ENCODE measurements around the gene FHIT. TPM values are rescaled to one million over a fixed set of nuclear protein-coding genes. Genes with fewer than 3 reads are reported as not detected.

The FHIT gene
- total and polyA plus RNA-seq, 4 donors, result 2.1 to 14.7 (median 6.6) TPM

GRCh38 chr3:61139686-61140085 lies 111.6 kb downstream of the FHIT start (continued):
- TF ChIP-seq REST (IDR thresholded peaks at IDR 0.05) (no peak), TAF1 (conservative IDR thresholded peaks at IDR 0.05) (no peak), NR2F2 (IDR thresholded peaks at IDR 0.05) (no peak)
- TF ChIP-seq, protein P1, sequence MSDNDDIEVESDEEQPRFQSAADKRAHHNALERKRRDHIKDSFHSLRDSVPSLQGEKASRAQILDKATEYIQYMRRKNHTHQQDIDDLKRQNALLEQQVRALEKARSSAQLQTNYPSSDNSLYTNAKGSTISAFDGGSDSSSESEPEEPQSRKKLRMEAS (IDR thresholded peaks at IDR 0.05), result no peak

DNA sequence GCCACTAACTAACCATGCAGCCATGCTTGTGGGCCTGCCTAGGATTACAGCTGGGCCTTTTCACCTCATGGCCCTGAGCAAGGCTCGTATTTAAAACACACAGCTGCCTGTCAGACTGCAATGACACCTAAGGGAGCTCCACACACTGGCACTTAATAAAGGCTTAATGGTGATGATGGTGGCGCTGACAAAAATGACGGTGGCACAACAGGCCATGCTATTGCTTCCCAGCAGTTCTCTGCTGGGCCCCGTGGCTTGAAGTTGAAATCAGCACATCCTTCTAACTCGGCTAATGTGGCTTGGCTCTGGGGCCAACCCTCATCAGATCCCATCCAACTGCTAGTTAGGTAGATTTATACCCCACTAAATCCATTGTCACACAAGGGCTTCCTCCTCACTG lies 112.9 kb downstream of the FHIT start:
- 91% methylated on average over 5 of the region's 5 CpGs for WGBS
- Histone ChIP-seq H3K36me3 (ENCODE audit: control insufficient read depth in 4 of 4, insufficient read depth in 3 of 4, low read depth in 1 of 4, low read length in 3 of 4) (no peaks in the 10 kb centered on the region), H3K27me3 (ENCODE audit: control insufficient read depth in 4 of 4, insufficient read depth in 4 of 4, low read length in 3 of 4) (no peaks in the 10 kb centered on the region), H3K9ac (ENCODE audit: low read depth in 1 of 2, low read length in 2 of 2) (no peak overlapping the region), H3K4me1 (ENCODE audit: control insufficient read depth in 4 of 4, insufficient read depth in 4 of 4, low read length in 3 of 4) (no peaks in the 10 kb centered on the region), H3K4me3 (ENCODE audit: low read depth in 1 of 3, low read length in 3 of 3) (no peak overlapping the region), H3K9me3 (ENCODE audit: control insufficient read depth in 4 of 4, low read length in 3 of 4) (no peaks in the 10 kb centered on the region), H3K27ac (ENCODE audit: low read depth in 1 of 2, low read length in 2 of 2) (no peak overlapping the region)
- no peak for DNase-seq (ENCODE audit: low spot score)
- TF ChIP-seq GABPA (IDR thresholded peaks at IDR 0.05 in 1 of 2, conservative IDR thresholded peaks at IDR 0.05 in 1 of 2) (no peak), RAD21 (IDR thresholded peaks at IDR 0.05) (no peak), FOXA2 (IDR thresholded peaks at IDR 0.05) (no peak)
- TF ChIP-seq, protein P1 (IDR thresholded peaks at IDR 0.05), result no peak

- Histone ChIP-seq H3K4me1 (ENCODE audit: control insufficient read depth in 4 of 4, insufficient read depth in 4 of 4, low read length in 3 of 4) (no peaks in the 10 kb centered on the region), H3K9me3 (ENCODE audit: control insufficient read depth in 4 of 4, low read length in 3 of 4) (no peaks in the 10 kb centered on the region), H3K36me3 (ENCODE audit: control insufficient read depth in 4 of 4, insufficient read depth in 3 of 4, low read depth in 1 of 4, low read length in 3 of 4) (no peaks in the 10 kb centered on the region), H3K27me3 (ENCODE audit: control insufficient read depth in 4 of 4, insufficient read depth in 4 of 4, low read length in 3 of 4) (no peaks in the 10 kb centered on the region), H3K9ac (ENCODE audit: low read depth in 1 of 2, low read length in 2 of 2) (no peak overlapping the region), H3K4me3 (ENCODE audit: low read depth in 1 of 3, low read length in 3 of 3) (no peak overlapping the region), H3K27ac (ENCODE audit: low read depth in 1 of 2, low read length in 2 of 2) (no peak overlapping the region)
- DNase-seq (ENCODE audit: low spot score), result no peak
- TF ChIP-seq, protein P1 (IDR thresholded peaks at IDR 0.05), result no peak
- TF ChIP-seq SP1 (IDR thresholded peaks at IDR 0.05), result no peak
- TF ChIP-seq YY1 (IDR thresholded peaks at IDR 0.05), result no peak
- WGBS, result 86% methylated on average over 5 of the region's 5 CpGs
Measured at GRCh38 chr3:61136191-61136590, 115.1 kb downstream of the FHIT start.

DNA sequence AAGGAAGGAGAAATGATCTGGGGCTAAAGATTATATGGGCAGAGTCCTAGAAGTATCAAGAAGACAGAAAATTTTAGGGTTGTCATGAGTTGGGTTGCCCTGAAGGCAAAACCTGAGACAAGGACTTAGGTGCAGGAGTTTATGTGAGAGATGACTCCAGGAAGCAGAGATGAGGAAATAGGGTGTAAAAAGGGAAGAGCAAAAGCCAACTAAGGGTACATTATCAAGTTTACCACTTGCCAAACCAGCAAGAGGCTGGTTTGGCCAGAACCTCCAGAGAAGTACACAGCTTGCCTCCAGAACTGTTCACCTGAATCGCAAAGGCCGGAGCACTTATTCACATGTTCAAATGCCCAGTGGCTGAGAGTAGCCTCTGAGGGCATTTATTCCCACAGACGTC lies 116.7 kb downstream of the FHIT start:
- no peak overlapping the region for H3K4me3 ChIP-seq (ENCODE audit: low read depth in 1 of 3, low read length in 3 of 3)
- no peaks in the 10 kb centered on the region for H3K36me3 ChIP-seq (ENCODE audit: control insufficient read depth in 4 of 4, insufficient read depth in 3 of 4, low read depth in 1 of 4, low read length in 3 of 4)
- H3K9me3 ChIP-seq (ENCODE audit: control insufficient read depth in 4 of 4, low read length in 3 of 4), result no peaks in the 10 kb centered on the region
- WGBS, result 97% methylated on average over 3 of the region's 3 CpGs
- H3K9ac ChIP-seq (ENCODE audit: low read depth in 1 of 2, low read length in 2 of 2), result no peak overlapping the region
- DNase-seq (ENCODE audit: low spot score), result no peak
- no peaks in the 10 kb centered on the region for H3K27me3 ChIP-seq (ENCODE audit: control insufficient read depth in 4 of 4, insufficient read depth in 4 of 4, low read length in 3 of 4)
- H3K4me1 ChIP-seq (ENCODE audit: control insufficient read depth in 4 of 4, insufficient read depth in 4 of 4, low read length in 3 of 4), result no peaks in the 10 kb centered on the region
- no peak overlapping the region for H3K27ac ChIP-seq (ENCODE audit: low read depth in 1 of 2, low read length in 2 of 2)
- TF ChIP-seq TAF1 (conservative IDR thresholded peaks at IDR 0.05) (no peak), FOXA1 (IDR thresholded peaks at IDR 0.05) (no peak), JUND (IDR thresholded peaks at IDR 0.05) (no peak), REST (IDR thresholded peaks at IDR 0.05) (no peak), RAD21 (IDR thresholded peaks at IDR 0.05) (no peak), FOXA2 (IDR thresholded peaks at IDR 0.05) (no peak), ATF3 (IDR thresholded peaks at IDR 0.05) (no peak), EGR1 (IDR thresholded peaks at IDR 0.05; ENCODE audit: low read depth in 2 of 2) (no peak), GABPA (IDR thresholded peaks at IDR 0.05 in 1 of 2, conservative IDR thresholded peaks at IDR 0.05 in 1 of 2) (no peak), NR2F2 (IDR thresholded peaks at IDR 0.05) (no peak), YY1 (IDR thresholded peaks at IDR 0.05) (no peak), HNF4G (IDR thresholded peaks at IDR 0.05) (no peak)
- TF ChIP-seq, protein P1 (IDR thresholded peaks at IDR 0.05), result no peak
- TF ChIP-seq, protein P2, sequence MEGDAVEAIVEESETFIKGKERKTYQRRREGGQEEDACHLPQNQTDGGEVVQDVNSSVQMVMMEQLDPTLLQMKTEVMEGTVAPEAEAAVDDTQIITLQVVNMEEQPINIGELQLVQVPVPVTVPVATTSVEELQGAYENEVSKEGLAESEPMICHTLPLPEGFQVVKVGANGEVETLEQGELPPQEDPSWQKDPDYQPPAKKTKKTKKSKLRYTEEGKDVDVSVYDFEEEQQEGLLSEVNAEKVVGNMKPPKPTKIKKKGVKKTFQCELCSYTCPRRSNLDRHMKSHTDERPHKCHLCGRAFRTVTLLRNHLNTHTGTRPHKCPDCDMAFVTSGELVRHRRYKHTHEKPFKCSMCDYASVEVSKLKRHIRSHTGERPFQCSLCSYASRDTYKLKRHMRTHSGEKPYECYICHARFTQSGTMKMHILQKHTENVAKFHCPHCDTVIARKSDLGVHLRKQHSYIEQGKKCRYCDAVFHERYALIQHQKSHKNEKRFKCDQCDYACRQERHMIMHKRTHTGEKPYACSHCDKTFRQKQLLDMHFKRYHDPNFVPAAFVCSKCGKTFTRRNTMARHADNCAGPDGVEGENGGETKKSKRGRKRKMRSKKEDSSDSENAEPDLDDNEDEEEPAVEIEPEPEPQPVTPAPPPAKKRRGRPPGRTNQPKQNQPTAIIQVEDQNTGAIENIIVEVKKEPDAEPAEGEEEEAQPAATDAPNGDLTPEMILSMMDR (IDR thresholded peaks at IDR 0.05; ENCODE audit: low read depth, low read length, missing input control), result no peak

Measured in liver (tissue), 9 donors.